Adipocyte (in vitro differentiated cells): ENCODE data around the gene RABGEF1.
"Not testable (repeated sequence)": the region's sequence is repeated elsewhere in the genome, so short reads cannot be mapped to it uniquely, and the experiment has no call there.

ENCODE experiments used
- DNase-seq: peaks from one replicate; pipeline ENCODE4 v3.0.0-alpha.2; 2015; ENCODE audit warnings: low read depth
- H3K27me3 ChIP-seq: replicated peaks from 2 replicates; pipeline ENCODE4 v1.7.0; 2013; ENCODE audit warnings: mild to moderate bottlenecking, low read length, moderate library complexity; ENCODE audit not compliant: control insufficient read depth, insufficient read depth
- H3K36me3 ChIP-seq: 2 replicates; pipeline ENCODE4 v1.7.0; 2013; ENCODE audit warnings: low read length, mild to moderate bottlenecking, moderate library complexity; ENCODE audit not compliant: control insufficient read depth, insufficient read depth, severe bottlenecking
- H3K4me1 ChIP-seq: 2 replicates; pipeline ENCODE4 v1.7.0; 2013; ENCODE audit warnings: mild to moderate bottlenecking, low read length, moderate library complexity; ENCODE audit not compliant: control insufficient read depth, insufficient read depth
- H3K4me3 ChIP-seq: 2 replicates; pipeline ENCODE4 v1.7.0; 2013; ENCODE audit warnings: mild to moderate bottlenecking, low read length, moderate library complexity
- H3K9ac ChIP-seq: 2 replicates; pipeline ENCODE4 v1.7.0; 2013; ENCODE audit warnings: mild to moderate bottlenecking, low read length, moderate library complexity
- H3K9me3 ChIP-seq: 2 replicates; pipeline ENCODE4 v1.7.0; 2013; ENCODE audit warnings: mild to moderate bottlenecking, low read length, moderate library complexity; ENCODE audit not compliant: control insufficient read depth

The RABGEF1 gene

DNA sequence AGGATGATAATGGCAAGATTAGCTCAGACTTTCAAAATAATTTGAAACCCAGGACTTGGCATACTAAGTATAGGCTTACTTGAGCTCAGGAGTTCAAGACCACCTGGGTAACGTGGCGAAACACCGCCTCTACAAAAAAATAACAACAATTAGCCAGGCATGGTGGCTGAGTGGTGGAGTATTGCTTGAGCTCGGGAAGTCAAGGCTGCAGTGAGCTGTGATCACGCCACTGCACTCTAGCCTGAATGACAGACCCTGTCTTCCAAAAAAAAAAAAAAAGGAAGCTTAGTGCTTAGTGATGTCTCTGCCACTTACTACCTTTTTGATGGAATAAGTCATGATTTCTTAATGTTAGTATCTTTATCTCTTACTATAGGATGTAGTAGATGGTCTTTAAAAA lies 25.5 kb downstream of the RABGEF1 start:
- no peak overlapping the region for H3K9ac ChIP-seq
- no peak overlapping the region for H3K4me3 ChIP-seq
- H3K4me1 ChIP-seq: peaks cover 16% of the 10 kb centered on the region
- H3K9me3 ChIP-seq: no peaks in the 10 kb centered on the region
- no peaks in the 10 kb centered on the region for H3K27me3 ChIP-seq
- DNase-seq: no peak
- peaks cover 11% of the 10 kb centered on the region for H3K36me3 ChIP-seq

DNA sequence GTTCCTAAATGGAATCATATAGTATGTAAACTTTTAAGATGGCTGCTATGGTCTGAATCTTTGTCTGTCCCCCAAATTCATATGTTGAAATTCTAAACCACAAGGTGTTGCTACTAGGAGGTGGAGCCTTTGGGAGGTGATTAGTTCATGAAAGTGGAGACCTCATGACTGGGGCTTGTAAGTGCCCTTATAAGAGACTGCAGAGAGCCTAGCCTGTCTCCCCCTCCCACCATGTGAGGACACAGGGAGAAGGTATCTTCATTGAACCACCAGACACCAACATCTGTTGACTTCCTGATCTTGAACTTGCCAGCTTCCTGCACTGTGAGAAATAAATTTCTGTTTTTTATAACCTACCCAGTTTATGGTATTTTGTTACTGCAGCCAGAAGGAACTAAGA lies 27.0 kb downstream of the RABGEF1 start:
- H3K36me3 ChIP-seq: peaks cover 11% of the 10 kb centered on the region
- not testable (repeated sequence) for DNase-seq, H3K9ac ChIP-seq, H3K9me3 ChIP-seq, H3K4me3 ChIP-seq, H3K27me3 ChIP-seq
- H3K4me1 ChIP-seq: peaks cover 16% of the 10 kb centered on the region

DNA sequence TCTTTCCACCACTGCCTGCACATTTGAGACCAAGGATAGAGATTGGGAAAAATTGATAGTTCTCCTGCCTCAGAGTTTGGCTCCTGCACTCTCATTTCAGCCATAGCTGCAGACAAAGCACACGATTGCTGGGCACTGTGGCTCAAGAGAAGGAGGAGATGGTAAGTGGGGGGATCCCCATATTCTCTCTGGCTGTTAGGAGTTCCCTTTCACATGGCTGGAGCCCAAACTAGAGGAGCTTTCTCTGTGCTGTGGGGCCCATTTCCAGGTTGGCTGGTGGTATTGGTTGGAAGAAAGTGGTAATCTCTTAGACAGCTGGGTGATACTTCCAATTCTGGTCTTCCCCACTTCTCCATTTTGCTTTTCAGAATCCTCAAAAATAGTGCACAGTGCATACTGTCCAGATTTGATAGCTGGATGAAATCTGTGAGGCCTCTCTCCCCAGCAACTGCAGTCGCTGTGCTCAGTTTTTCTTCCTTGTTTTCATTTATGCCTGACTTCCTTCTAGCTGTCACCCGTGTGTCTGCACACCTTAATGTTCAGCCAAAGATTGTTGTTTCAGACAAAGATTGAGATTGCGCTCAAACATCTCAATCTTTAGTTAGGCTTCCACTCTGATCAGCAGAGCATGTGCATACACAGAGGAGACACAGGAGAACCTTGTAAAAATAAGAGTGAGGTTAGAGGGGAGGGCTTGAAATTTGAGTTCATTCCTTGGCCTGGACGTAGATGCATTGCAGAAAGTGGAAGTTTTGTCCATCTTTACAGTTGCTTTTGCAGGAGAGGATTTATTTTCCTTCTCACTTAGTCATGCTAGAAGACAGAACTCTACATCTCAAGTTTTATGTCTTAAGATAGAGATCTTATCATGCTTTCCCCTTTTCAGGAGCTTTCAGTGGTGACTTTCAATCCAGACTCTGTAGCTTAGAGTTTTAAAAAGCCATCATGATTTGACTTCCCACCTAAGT lies 28.6 kb downstream of the RABGEF1 start:
- Histone ChIP-seq H3K4me3 (no peak overlapping the region), H3K27me3 (no peaks in the 10 kb centered on the region), H3K9me3 (no peaks in the 10 kb centered on the region), H3K9ac (no peak overlapping the region), H3K36me3 (peaks cover 19% of the 10 kb centered on the region), H3K4me1 (peaks cover 26% of the 10 kb centered on the region)
- DNase-seq: peak; percentile 37

DNA sequence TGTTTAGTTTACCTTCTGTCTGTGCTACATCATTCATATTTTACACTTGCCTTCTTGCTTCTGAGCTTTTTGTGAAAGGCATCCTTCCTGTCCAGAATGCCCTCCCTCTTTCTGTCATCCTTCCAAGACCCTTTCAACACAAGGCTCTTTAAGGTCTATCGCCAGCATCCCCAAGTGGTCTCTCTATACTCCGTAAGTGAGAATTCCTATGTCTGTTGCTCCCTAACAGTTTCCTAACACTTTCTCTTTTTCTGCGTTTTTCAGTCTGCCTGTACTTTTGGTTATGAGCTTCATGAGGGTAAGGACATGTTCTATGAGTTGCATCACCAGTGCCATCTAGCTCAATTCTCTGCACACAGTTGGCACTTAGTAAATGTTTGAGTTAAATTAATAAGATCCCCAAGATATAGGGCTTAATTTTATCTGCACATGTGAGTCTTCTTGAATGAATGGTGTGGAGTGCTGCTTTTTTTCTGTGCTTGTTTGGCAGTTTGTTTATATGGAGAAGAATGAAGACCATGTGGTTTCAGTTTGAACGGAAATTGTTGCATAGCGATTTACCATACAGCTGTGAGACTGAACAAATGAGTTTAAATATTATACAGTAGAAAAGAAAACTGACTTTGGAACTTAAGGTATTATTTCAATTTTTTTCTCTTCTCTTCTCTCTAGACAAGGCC lies 29.4 kb downstream of the RABGEF1 start:
- Histone ChIP-seq H3K9me3 (no peaks in the 10 kb centered on the region), H3K27me3 (no peaks in the 10 kb centered on the region), H3K4me1 (peaks cover 26% of the 10 kb centered on the region), H3K4me3 (peak overlapping the region; percentile 4), H3K36me3 (peaks cover 27% of the 10 kb centered on the region), H3K9ac (no peak overlapping the region)
- peak; percentile 62 for DNase-seq

DNA sequence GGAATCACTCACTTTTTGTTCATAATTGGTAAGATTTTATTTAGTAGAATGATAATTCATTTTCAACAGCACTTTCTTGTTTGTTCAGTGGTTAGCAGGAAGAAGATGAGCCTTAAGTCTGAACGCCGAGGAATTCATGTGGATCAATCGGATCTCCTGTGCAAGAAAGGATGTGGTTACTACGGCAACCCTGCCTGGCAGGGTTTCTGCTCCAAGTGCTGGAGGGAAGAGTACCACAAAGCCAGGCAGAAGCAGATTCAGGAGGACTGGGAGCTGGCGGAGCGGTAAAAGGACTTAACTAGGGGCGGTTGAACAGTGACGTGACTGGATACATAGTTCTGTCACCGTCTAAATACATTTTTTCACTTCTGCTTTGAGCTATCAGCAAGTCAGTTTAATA lies 31.3 kb downstream of the RABGEF1 start:
- peaks cover 26% of the 10 kb centered on the region for H3K4me1 ChIP-seq
- H3K36me3 ChIP-seq: peaks cover 46% of the 10 kb centered on the region
- no peak for DNase-seq
- H3K27me3 ChIP-seq: no peaks in the 10 kb centered on the region
- no peaks in the 10 kb centered on the region for H3K9me3 ChIP-seq
- H3K4me3 ChIP-seq: no peak overlapping the region
- no peak overlapping the region for H3K9ac ChIP-seq

DNA sequence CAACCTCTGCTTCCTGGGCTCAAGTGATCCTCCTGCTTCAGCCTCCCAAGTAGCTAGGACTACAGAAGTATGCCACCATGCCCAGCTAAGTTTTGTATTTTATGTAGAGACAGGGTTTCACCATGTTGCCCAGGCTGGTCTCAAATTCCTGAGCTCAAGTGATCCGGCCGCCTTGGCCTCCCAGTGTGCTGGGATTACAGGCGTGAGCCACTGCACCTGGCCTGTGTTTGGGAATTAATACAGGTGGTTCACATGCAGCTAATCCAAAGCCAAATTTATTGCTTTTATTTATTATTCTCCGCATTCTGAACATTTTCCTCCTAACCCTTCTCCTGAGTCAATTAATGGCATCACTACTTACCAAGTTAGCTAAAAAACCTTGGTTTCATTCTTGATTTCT lies 33.2 kb downstream of the RABGEF1 start:
- Histone ChIP-seq H3K36me3 (peaks cover 64% of the 10 kb centered on the region), H3K4me1 (peaks cover 29% of the 10 kb centered on the region)
- H3K27me3 ChIP-seq, H3K9me3 ChIP-seq, H3K4me3 ChIP-seq, DNase-seq, H3K9ac ChIP-seq: not testable (repeated sequence)

DNA sequence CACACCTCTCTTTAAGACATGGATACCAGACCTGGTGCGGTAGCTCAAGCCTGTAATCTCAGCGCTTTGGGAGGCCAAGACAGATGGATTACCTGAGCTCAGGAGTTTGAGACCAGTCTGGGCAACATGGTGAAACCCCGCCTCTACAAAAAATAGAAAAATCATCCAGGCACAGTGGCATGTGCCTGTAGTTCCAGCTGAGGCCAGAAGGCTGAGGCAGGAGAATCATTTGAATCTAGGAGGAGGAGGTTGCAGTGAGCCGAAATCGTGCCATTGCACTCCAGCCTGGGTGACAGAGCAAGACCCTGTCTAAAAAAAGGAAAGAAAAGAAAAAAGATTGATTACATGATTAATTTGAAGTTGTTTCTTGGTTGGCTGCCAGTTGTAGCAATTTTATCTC lies 35.9 kb downstream of the RABGEF1 start:
- not testable (repeated sequence) for H3K9ac ChIP-seq, H3K27me3 ChIP-seq, DNase-seq, H3K9me3 ChIP-seq, H3K4me3 ChIP-seq
- peaks cover 22% of the 10 kb centered on the region for H3K4me1 ChIP-seq
- H3K36me3 ChIP-seq: peaks cover 80% of the 10 kb centered on the region

DNA sequence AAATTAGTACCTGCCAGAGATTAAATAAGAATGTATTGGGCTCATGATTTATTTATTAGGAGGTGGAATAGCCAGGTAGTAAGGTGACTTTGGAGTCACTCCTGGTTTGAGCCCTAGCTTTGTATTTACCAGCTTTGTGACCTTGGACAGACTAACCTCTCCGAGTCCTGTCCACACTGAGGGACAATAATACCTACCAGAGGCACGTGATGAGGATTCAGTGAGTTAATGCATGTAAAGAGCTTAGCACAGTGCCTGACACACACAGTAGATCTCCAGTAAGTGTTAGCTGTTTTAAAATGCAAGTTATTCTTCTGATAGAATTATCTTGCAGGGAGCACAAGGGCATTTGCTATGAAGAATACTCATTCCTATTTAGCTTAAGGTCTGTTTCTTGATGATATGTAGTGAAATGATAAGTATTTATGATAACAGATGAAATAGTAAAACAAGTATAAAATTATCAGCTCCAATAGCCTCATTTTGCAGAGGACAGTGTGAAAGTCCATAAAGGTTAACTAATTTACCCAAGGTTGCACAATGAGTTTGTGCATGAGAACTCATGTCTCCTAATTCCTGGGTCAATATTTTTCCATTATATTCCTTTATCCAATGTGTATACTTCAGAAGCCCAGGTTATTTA lies 36.4 kb downstream of the RABGEF1 start:
- Histone ChIP-seq H3K4me3 (no peak overlapping the region), H3K9ac (no peak overlapping the region), H3K27me3 (no peaks in the 10 kb centered on the region), H3K9me3 (no peaks in the 10 kb centered on the region), H3K36me3 (peaks cover 82% of the 10 kb centered on the region), H3K4me1 (peaks cover 27% of the 10 kb centered on the region)
- no peak for DNase-seq

DNA sequence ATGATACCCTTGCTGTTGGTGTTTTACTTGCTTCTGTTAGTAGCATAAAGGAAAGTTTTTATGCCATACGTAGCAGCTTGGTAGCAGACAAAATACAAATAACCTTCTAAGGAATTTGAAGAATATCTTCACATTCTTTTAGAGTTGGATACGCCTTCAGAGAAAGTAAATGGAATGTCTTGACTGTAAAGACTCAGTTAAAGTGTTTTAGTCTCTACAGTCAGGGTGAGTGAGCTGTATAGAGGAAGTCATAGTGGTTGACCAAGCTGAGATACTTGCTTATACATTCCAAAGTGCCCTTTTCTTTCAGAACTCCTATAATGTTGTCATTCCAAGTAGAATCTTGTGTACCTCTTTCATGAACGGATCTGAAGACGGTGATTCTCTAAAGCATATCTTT lies 37.7 kb downstream of the RABGEF1 start:
- Histone ChIP-seq H3K4me3 (no peak overlapping the region), H3K36me3 (peaks cover 86% of the 10 kb centered on the region), H3K9me3 (no peaks in the 10 kb centered on the region), H3K9ac (no peak overlapping the region), H3K27me3 (no peaks in the 10 kb centered on the region), H3K4me1 (peaks cover 26% of the 10 kb centered on the region)
- peak; percentile 54 for DNase-seq

DNA sequence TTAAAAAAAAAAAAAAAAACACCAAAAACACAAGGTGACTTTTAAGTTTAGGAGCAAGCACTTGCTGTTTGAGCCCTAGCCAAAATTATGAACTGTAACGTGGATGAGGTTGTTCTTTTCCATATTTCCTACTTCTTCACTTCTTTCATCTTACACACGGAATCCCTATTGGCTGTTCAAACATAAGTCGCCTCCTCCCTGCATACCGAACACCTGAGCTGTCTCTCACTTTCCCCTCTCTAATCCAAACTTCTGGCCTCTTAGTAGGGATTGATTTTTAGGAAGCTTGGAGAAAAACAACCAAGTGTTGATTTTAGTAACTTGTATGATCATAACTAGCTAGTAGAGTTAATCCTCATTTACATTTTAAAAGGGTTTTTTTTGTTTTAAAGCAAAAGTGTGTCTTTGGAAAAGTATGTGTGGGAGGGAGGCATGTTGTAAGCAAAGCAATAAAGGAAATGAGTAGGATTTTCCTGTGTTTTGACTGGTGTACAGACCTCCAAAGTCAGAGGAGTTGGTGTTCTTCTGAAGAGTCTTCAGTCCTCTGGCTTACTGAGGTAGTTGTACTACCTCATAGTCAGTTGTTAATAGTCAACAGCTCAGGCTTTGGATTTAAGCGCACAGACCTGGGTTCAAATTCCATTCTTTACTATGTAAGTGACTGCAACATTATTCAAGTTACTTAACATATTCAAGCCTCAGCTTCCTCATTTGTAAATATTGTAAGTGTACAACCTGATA lies 39.3 kb downstream of the RABGEF1 start:
- Histone ChIP-seq H3K27me3 (no peaks in the 10 kb centered on the region), H3K9me3 (no peaks in the 10 kb centered on the region), H3K36me3 (peaks cover 79% of the 10 kb centered on the region), H3K9ac (no peak overlapping the region), H3K4me3 (no peak overlapping the region), H3K4me1 (peaks cover 28% of the 10 kb centered on the region)
- DNase-seq: no peak
